ENCODE results near the gene PHAX.

DNA sequence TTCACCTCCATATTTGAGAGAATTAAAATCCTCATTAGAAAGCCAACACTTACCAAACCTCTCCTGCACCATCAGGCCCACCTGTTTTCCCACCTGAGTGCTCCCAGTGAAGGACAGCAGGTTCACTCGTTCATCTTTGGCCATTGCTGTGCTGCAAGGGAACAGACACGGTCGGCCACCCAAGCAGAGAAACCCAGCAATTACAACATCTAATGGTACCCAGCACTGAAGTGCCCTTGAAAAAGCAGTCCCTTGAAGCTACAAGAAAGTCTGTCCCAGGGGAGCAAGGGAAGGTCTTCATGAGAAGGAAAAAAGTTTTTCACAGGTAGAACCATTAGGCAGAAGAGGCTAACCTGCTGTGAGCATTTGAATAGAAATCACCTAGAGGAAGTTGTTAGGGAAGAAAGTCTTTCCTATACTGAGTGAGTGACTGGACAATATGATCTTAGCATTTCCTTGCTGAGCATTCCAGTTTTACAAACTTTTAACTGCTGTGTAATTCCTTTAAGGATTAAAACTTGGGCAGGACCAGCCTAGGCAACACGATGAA, 32.5 kb upstream of the PHAX start:
- TF ChIP-seq CTCF (conservative IDR thresholded peaks at IDR 0.05 in 1 of 2, IDR thresholded peaks at IDR 0.05 in 1 of 2; ENCODE audit: extremely low read depth in 1 of 2, insufficient read depth in 1 of 2, low read depth in 1 of 2, low read length in 2 of 2) (no peak), EZH2 (IDR thresholded peaks at IDR 0.05; ENCODE audit: borderline replicate concordance, low read length) (no peak)
